Testis (tissue), 2 donors: ENCODE measurements around the gene ABHD6.

Experiments used
- CTCF ChIP-seq, 3 experiments: fragments of 450-650 bp in 2 of 3; fragments of 200-600 bp in 1 of 3; sonication (generic) in 1 of 3; IDR thresholded peaks; one replicate each; pipeline ENCODE4 v1.5.1; 2016 to 2019; ENCODE audit warnings: antibody characterized with exemption in 3 of 3, mild to moderate bottlenecking in 2 of 3, moderate library complexity in 1 of 3
- POLR2A ChIP-seq: fragments of 450-650 bp; IDR thresholded peaks from one replicate; pipeline ENCODE4 v1.6.1; 2017; ENCODE audit warnings: antibody characterized with exemption, mild to moderate bottlenecking, moderate library complexity

GRCh38 chr3:58322793-58323192 lies 85.2 kb downstream of the ABHD6 start:
- no peak for TF ChIP-seq CTCF (IDR thresholded peaks at IDR 0.05)
- TF ChIP-seq POLR2A, result no peak
